Measurements from ENCODE around the gene TAAR1. TPM values are rescaled to one million over a fixed set of nuclear protein-coding genes. Genes with fewer than 3 reads are reported as not detected.

TAAR1 gene
- total RNA-seq, 4 donors from 2014 or later = 0.41 TPM; not detected in 3

DNA sequence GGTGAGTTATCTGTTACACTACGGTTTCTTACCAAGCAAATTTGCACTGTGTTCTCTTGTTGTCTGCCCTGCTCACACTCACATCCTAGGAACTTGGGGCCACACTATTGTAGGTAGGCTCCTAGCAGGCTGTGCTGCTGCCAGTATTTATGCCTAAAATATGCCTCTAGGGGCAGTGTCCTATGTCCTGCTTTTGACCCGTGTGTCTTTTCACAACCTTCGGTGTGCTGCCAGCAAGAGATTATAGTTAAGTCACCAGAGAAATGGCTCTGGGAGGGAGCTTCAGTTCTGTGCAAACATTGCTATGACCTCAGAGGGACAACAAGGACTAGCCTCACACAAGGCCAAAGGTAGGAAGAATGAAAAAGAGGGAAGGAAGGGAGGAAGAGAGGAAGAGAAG lies 60.5 kb downstream of the TAAR1 start:
- no peaks in the 10 kb centered on the region for H3K27me3 ChIP-seq
- no peak for TF ChIP-seq POLR2A (IDR thresholded peaks at IDR 0.05)
- TF ChIP-seq, protein P1, sequence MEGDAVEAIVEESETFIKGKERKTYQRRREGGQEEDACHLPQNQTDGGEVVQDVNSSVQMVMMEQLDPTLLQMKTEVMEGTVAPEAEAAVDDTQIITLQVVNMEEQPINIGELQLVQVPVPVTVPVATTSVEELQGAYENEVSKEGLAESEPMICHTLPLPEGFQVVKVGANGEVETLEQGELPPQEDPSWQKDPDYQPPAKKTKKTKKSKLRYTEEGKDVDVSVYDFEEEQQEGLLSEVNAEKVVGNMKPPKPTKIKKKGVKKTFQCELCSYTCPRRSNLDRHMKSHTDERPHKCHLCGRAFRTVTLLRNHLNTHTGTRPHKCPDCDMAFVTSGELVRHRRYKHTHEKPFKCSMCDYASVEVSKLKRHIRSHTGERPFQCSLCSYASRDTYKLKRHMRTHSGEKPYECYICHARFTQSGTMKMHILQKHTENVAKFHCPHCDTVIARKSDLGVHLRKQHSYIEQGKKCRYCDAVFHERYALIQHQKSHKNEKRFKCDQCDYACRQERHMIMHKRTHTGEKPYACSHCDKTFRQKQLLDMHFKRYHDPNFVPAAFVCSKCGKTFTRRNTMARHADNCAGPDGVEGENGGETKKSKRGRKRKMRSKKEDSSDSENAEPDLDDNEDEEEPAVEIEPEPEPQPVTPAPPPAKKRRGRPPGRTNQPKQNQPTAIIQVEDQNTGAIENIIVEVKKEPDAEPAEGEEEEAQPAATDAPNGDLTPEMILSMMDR (IDR thresholded peaks at IDR 0.05) = no peak
- H3K4me3 ChIP-seq = no peak overlapping the region
- no peaks in the 10 kb centered on the region for H3K4me1 ChIP-seq
- H3K9me3 ChIP-seq = no peaks in the 10 kb centered on the region
- H3K27ac ChIP-seq = no peak overlapping the region
- intact Hi-C loops (cut with DNase I; ENCODE audit: low total_unique reads) = no loop called here
- no peaks in the 10 kb centered on the region for H3K36me3 ChIP-seq
- no peak for DNase-seq

- Histone ChIP-seq H3K36me3 (no peaks in the 10 kb centered on the region), H3K27me3 (no peaks in the 10 kb centered on the region), H3K4me1 (no peaks in the 10 kb centered on the region), H3K4me3 (no peak overlapping the region), H3K27ac (no peak overlapping the region), H3K9me3 (no peaks in the 10 kb centered on the region)
- intact Hi-C loops (cut with DNase I; ENCODE audit: low total_unique reads) = no loop called here
- DNase-seq = no peak
- no peak for TF ChIP-seq POLR2A (IDR thresholded peaks at IDR 0.05)
- TF ChIP-seq, protein P1 (IDR thresholded peaks at IDR 0.05) = no peak
These were observed 62.8 kb downstream of the TAAR1 start for GRCh38 chr6:132596201-132596600.

Other genes with a start within 250 kb of the TAAR1 start
- 10 to 100 TPM; 22.3 to 82.9 (median 67.5) TPM for gene STX7, start 146.1 kb downstream of the TAAR1 start, total RNA-seq
- gene TAAR9, start 120.9 kb downstream of the TAAR1 start, total RNA-seq = not detected
- gene TAAR8, start 106.5 kb downstream of the TAAR1 start, total RNA-seq = under 1 TPM in 1 of 4 donors, not detected in 3; 0.28 TPM
- not detected for gene TAAR6, start 88.9 kb downstream of the TAAR1 start, total RNA-seq
- not detected for gene TAAR5, start 69.4 kb downstream of the TAAR1 start, total RNA-seq
- not detected for gene TAAR2, start 34.9 kb downstream of the TAAR1 start, total RNA-seq
- 1 to 10 TPM in 1 of 4 donors, under 1 TPM in 2, not detected in 1; 0.64 to 2.9 (median 0.83) TPM for gene VNN1, start 54.9 kb upstream of the TAAR1 start, total RNA-seq
- 10 to 100 TPM in 1 of 4 donors, 1 to 10 TPM in 3; 1.5 to 40.9 (median 2.7) TPM for gene VNN2, start 98.7 kb upstream of the TAAR1 start, total RNA-seq
- 10 to 100 TPM in 1 of 4 donors, 1 to 10 TPM in 2, under 1 TPM in 1; 0.51 to 38.7 (median 8.0) TPM for gene SLC18B1, start 139.5 kb upstream of the TAAR1 start, total RNA-seq
- 1,000 to 10,000 TPM in 3 of 4 donors, 100 to 1,000 TPM in 1; 875 to 4,841 (median 1,355) TPM for gene RPS12, start 155.4 kb upstream of the TAAR1 start, total RNA-seq

All from uterus (tissue), 4 donors.